GM12878 (cell line): ENCODE results near the gene UBB. TPM values are rescaled to one million over a fixed set of nuclear protein-coding genes. Genes with fewer than 3 reads are reported as not detected.
"Not testable (repeated sequence)": the region's sequence is repeated elsewhere in the genome, so short reads cannot be mapped to it uniquely, and the experiment has no call there.

Source experiments
- ATAC-seq: fragments of 200-7000 bp; cut with Tn5 transposase; 3 replicates; pipeline ENCODE4 v1.9.1; 2020; ENCODE audit warnings: mild to moderate bottlenecking, moderate library complexity
- BruUV-seq: library from RNA; stranded (reverse); fragments of 400-500 nt; replicated peaks from 2 replicates; lab custom pipeline; 2021; lab: Mats Ljungman, UMichigan
- CTCF ChIA-PET: fragments of 300-600 bp; sonication (Branson Sonifier 250); formaldehyde crosslinking; extraction: SDS; loops from one replicate; lab custom pipeline; 2021; ENCODE audit warnings: inconsistent platforms; lab: Yijun Ruan, JAX
- POLR2A ChIA-PET: fragments of 350-600 bp; formaldehyde crosslinking; extraction: SDS; loops from one replicate; lab custom pipeline; 2021; ENCODE audit warnings: inconsistent platforms; lab: Charles Lee
- RAD21 ChIA-PET: fragments of 300-600 bp; sonication (Branson Sonifier 250); formaldehyde crosslinking; loops from one replicate; lab custom pipeline; 2023; ENCODE audit warnings: antibody characterized with exemption; ENCODE audit not compliant: unreplicated experiment; lab: Charles Lee
- SMC1A ChIA-PET: fragments of 300-600 bp; sonication (Branson Sonifier 250); formaldehyde crosslinking; loops from one replicate; lab custom pipeline; 2023; ENCODE audit not compliant: unreplicated experiment, uncharacterized antibody; lab: Charles Lee
- DNase-seq: peaks from one replicate; pipeline ENCODE4 v3.0.0-alpha.2; 2011; ENCODE audit warnings: low read depth, low spot score
- FAIRE-seq: peaks from 3 replicates; lab custom pipeline; 2011; peaks lifted over from hg19 to GRCh38; lab: Jason Lieb, UNC
- H2AFZ ChIP-seq: 2 replicates; pipeline ENCODE4 v1.6.0; 2011; ENCODE audit warnings: low read depth, low read length, control low read depth; ENCODE audit not compliant: control insufficient read depth
- H3K27ac ChIP-seq: 2 replicates; pipeline ENCODE4 v1.5.1; 2011; ENCODE audit warnings: control low read depth; ENCODE audit not compliant: control insufficient read depth, insufficient read depth
- H3K27me3 ChIP-seq, 2 experiments: replicated peaks in 1 of 2; 2 replicates each; pipeline versions ENCODE4 v1.6.0 to v1.6.1; 2011; ENCODE audit warnings: low read length in 1 of 2; ENCODE audit not compliant: control insufficient read depth in 2 of 2, insufficient read depth in 2 of 2
- H3K36me3 ChIP-seq, 2 experiments: 2 replicates each; pipeline ENCODE4 v1.5.1; 2011; ENCODE audit warnings: low read length in 1 of 2; ENCODE audit not compliant: control insufficient read depth in 2 of 2, insufficient read depth in 2 of 2
- H3K4me1 ChIP-seq: 2 replicates; pipeline ENCODE4 v1.6.1; 2011; ENCODE audit warnings: mild to moderate bottlenecking, low read length, moderate library complexity, mixed read lengths; ENCODE audit not compliant: control insufficient read depth, insufficient read depth
- H3K4me2 ChIP-seq: 2 replicates; pipeline ENCODE4 v1.6.0; 2011; ENCODE audit warnings: control low read depth; ENCODE audit not compliant: control insufficient read depth, insufficient read depth
- H3K4me3 ChIP-seq: fragments of 200-600 bp; sonication (generic); 2 replicates; pipeline ENCODE4 v1.5.1; 2016
- H3K79me2 ChIP-seq: 2 replicates; pipeline ENCODE4 v1.6.0; 2011; ENCODE audit warnings: low read length; ENCODE audit not compliant: control insufficient read depth, insufficient read depth
- H3K9ac ChIP-seq: 2 replicates; pipeline ENCODE4 v1.8.0; 2011; ENCODE audit warnings: low read length, control low read depth, mixed read lengths; ENCODE audit not compliant: control insufficient read depth, insufficient read depth
- H3K9me3 ChIP-seq: replicated peaks from 3 replicates; pipeline ENCODE4 v1.5.1; 2011; ENCODE audit warnings: mild to moderate bottlenecking, low read length; ENCODE audit not compliant: control insufficient read depth, insufficient read depth
- H4K20me1 ChIP-seq: 2 replicates; pipeline ENCODE4 v1.6.0; 2011; ENCODE audit not compliant: control insufficient read depth, insufficient read depth
- BACH1 ChIP-seq: fragments of 450-650 bp; IDR thresholded peaks from 2 replicates; pipeline ENCODE4 v1.6.1; 2017; ENCODE audit warnings: mild to moderate bottlenecking, borderline replicate concordance
- DPF2 ChIP-seq: fragments of 450-650 bp; IDR thresholded peaks from 2 replicates; pipeline ENCODE4 v1.6.1; 2017; ENCODE audit warnings: mild to moderate bottlenecking
- PAX5 ChIP-seq: IDR thresholded peaks from 2 replicates; pipeline ENCODE4 v1.6.1; 2011; ENCODE audit warnings: low read depth, low read length, borderline replicate concordance
- WGBS: methylation state at CpG from one replicate; pipeline ENCODE4 v1.1.6; 2016; ENCODE audit warnings: low lambda C conversion rate; ENCODE audit not compliant: insufficient replicate concordance, insufficient coverage; ENCODE audit errors: missing lambda C conversion rate; 5-methylcytosine and 5-hydroxymethylcytosine counted together
- in situ Hi-C: fragments of 300-500 bp; cut with MboI; formaldehyde crosslinking; loops from 9 replicates; pipeline ENCODE4 v1.14.3; 2018; ENCODE audit warnings: mixed read lengths
- intact Hi-C: fragments of 100-400 bp; cut with micrococcal nuclease; formaldehyde crosslinking; loops from one replicate; pipeline ENCODE4 v1.14.2; 2022; ENCODE audit not compliant: unreplicated experiment
- polyA plus RNA-seq, 11 experiments: library from polyadenylated mRNA; depleted of rRNA in 4 of 11; unstranded in 6 of 11; stranded (reverse) in 5 of 11; fragments of >200 nt; fragmentation: Nextera tagmentation in 4 of 11; fragmentation: Illumina TruSeq in 1 of 11; extraction: Ambion mirVana in 4 of 11; extraction: Trizol in 1 of 11; gene quantifications; 1 replicate in 1 of 11; 2 replicates in 10 of 11; pipeline versions ENCODE4 v1.2.1 to v1.2.3, GENCODE V29; 2011 to 2016; ENCODE audit warnings: inconsistent platforms in 2 of 11, missing spikeins in 2 of 11, low read depth in 1 of 11
- total RNA-seq, 4 experiments: library from RNA; depleted of rRNA in 3 of 4; stranded (reverse); fragments of >200 nt in 3 of 4; fragmentation: Illumina TruSeq in 1 of 4; extraction: Trizol in 1 of 4; gene quantifications; 2 replicates each; pipeline versions ENCODE4 v1.2.1 to v1.2.3, GENCODE V29; 2013 to 2021
- TF ChIP-seq, protein P1 (sequence below): fragments of 450-650 bp; IDR thresholded peaks from 2 replicates; pipeline ENCODE4 v1.6.1; 2017; ENCODE audit warnings: mild to moderate bottlenecking

The UBB gene
- total and polyA plus RNA-seq, 10 of the 15 experiments (the other 5 are each of a cell fraction or from before 2014, with no cell fraction given), result 1,133 to 4,246 (median 2,099) TPM

DNA sequence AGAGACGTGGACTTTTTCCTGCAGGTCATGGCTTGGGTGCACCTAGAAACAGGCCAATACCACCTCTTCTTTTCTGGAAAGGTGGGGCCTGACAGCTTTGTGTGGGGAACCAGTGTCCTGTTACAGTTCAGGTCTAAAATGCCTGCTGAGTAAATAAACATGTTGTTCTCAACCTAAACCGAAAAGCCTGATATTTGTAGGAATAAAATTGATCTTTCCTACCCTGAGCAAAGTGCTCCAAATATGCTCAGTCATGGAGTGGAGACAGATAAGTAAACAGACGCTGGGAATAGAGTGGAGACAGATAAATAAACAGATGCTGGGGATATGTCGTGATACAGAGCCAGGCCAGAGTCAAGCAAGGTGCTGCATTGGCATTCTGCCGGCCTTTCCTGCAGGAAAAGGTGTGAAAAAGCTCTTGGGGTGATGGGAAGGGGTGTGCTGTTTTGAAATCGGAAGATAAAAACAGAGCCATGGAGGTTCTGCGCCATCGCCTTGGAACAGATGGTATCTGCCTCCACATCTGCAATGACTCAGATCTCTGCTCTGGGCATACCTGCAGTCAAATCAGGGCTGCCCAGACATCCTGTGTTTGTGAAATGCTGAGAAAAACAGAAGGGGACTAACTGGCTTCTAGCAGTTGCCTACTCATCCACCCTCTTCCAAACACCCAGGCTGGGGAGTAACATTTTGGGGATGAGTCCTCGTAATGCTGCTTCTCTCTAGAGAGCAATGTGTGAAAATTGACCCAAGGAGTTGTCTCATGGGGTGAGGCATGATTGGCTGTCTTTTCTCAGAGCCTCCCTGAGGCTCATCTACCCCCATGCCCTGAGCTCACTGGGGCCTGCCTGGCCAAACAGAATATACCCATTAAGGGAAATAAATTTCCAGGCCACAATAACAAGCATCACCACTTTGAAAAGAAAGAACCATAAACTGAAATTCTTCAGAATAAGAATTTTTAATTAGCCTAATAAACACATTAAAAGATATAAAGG, 17.7 kb downstream of the UBB start:
- Histone ChIP-seq H3K36me3 (no peaks in the 10 kb centered on the region), H4K20me1 (no peaks in the 10 kb centered on the region), H3K9me3 (no peaks in the 10 kb centered on the region), H3K4me1 (peaks cover 7% of the 10 kb centered on the region), H3K4me2 (peak overlapping the region; percentile 46; the same call in 1 of the 2 replicates), H2AFZ (peak overlapping the region; percentile 90), H3K27me3 (no peaks in the 10 kb centered on the region), H3K27ac (no peak overlapping the region), H3K79me2 (no peaks in the 10 kb centered on the region), H3K9ac (no peak overlapping the region), H3K4me3 (no peak overlapping the region)
- ChIA-PET POLR2A (interaction anchor here (1.2 kb wide), 1 partner anchor 9 kb away, joined by 3 read pairs; no protein-coding TSS in a partner anchor), CTCF (no interaction called here), SMC1A (interaction anchor here (1.7 kb wide), 1 partner anchor 35 kb away, joined by 3 read pairs; no protein-coding TSS in a partner anchor), RAD21 (no interaction called here)
- 16% methylated on average over 9 of the region's 9 CpGs for WGBS
- ATAC-seq, result peak; percentile 97
- intact Hi-C loops, result no loop called here
- in situ Hi-C loops, result loop anchor here (5.0 kb wide), 1 partner anchor 49 kb away; no protein-coding TSS in a partner anchor
- TF ChIP-seq DPF2 (no peak), BACH1 (no peak), PAX5 (peak; percentile 30; the same call in 1 of the 2 replicates)
- peak; percentile 35 for DNase-seq
- BruUV-seq, result no TSS peak
- FAIRE-seq, result peak; percentile 90

DNA sequence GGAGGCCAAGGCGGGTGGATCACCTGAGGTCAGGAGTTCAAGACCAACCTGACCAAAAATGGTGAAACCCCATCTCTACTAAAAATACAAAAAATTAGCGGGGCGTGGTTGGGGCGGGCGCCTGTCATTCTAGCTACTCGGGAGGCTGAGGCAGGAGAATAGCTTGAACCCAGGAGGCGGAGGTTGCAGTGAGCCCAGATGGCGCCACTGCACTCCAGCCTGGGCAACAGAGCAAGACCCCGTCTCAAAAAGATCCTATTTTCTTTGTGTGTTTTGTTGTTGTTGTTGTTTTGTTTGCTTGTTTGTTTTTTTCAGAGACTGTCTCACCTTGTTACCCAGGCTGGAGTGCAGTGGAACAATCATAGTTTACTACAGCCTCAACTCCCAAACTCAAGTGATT, 23.0 kb downstream of the UBB start:
- H3K9ac ChIP-seq, H3K27ac ChIP-seq, H3K9me3 ChIP-seq, in situ Hi-C loops, H3K4me2 ChIP-seq, H3K4me1 ChIP-seq, H2AFZ ChIP-seq, H3K79me2 ChIP-seq, FAIRE-seq, ATAC-seq, DNase-seq, BruUV-seq, H3K27me3 ChIP-seq, intact Hi-C loops, H3K4me3 ChIP-seq, H3K36me3 ChIP-seq, H4K20me1 ChIP-seq: not testable (repeated sequence)
- ChIA-PET POLR2A (interaction anchor here (0.6 to 1.3 kb wide), 4 partner anchors 11 to 36 kb away, joined by 3 to 6 read pairs (median 4); partner anchors contain the start of gene TRPV2), RAD21 (interaction anchor here (0.7 to 3.0 kb wide), 3 partner anchors 12 to 36 kb away, joined by 3 to 17 read pairs (median 3); partner anchors contain the start of gene TRPV2), CTCF (interaction anchor here (0.7 to 6.1 kb wide), 6 partner anchors 13 to 40 kb away, joined by 3 to 55 read pairs (median 4); partner anchors contain the start of genes TRPV2 and UBB), SMC1A (interaction anchor here (1.7 to 6.4 kb wide), 3 partner anchors 13 to 40 kb away, joined by 5 to 41 read pairs (median 8); partner anchors contain the start of gene TRPV2)
- 49% methylated on average over 9 of the region's 9 CpGs for WGBS
- TF ChIP-seq, protein P1, sequence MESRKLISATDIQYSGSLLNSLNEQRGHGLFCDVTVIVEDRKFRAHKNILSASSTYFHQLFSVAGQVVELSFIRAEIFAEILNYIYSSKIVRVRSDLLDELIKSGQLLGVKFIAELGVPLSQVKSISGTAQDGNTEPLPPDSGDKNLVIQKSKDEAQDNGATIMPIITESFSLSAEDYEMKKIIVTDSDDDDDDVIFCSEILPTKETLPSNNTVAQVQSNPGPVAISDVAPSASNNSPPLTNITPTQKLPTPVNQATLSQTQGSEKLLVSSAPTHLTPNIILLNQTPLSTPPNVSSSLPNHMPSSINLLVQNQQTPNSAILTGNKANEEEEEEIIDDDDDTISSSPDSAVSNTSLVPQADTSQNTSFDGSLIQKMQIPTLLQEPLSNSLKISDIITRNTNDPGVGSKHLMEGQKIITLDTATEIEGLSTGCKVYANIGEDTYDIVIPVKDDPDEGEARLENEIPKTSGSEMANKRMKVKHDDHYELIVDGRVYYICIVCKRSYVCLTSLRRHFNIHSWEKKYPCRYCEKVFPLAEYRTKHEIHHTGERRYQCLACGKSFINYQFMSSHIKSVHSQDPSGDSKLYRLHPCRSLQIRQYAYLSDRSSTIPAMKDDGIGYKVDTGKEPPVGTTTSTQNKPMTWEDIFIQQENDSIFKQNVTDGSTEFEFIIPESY, result peak; percentile 47; the same call in 1 of the 2 replicates
